Measurements from ENCODE around the gene CHCHD3.
"Not testable (repeated sequence)": the region's sequence is repeated elsewhere in the genome, so short reads cannot be mapped to it uniquely, and the experiment has no call there.

Gene CHCHD3

GRCh38 chr7:132907380-132907940, 174.4 kb downstream of the CHCHD3 start:
- no peak for FAIRE-seq
- TF ChIP-seq TAF1 (IDR thresholded peaks at IDR 0.05; ENCODE audit: low read depth, low read length) (no peak), SPI1 (IDR thresholded peaks at IDR 0.05; ENCODE audit: low read depth, low read length) (no peak), PAX5 (IDR thresholded peaks at IDR 0.05; ENCODE audit: insufficient read depth, low read length, severe bottlenecking) (no peak)
- DNase-seq (ENCODE audit: insufficient read length, low spot score) = no peak

- FAIRE-seq = no peak
- no peak for TF ChIP-seq POLR2A (IDR thresholded peaks at IDR 0.05; ENCODE audit: low read depth, low read length)
- no peak for TF ChIP-seq PAX5 (IDR thresholded peaks at IDR 0.05; ENCODE audit: insufficient read depth, low read length, severe bottlenecking)
- TF ChIP-seq POU2F2 (IDR thresholded peaks at IDR 0.05; ENCODE audit: low read depth, low read length) = no peak
- no peak for TF ChIP-seq POLR2AphosphoS5 (IDR thresholded peaks at IDR 0.05; ENCODE audit: low read depth, low read length)
- TF ChIP-seq TAF1 (IDR thresholded peaks at IDR 0.05; ENCODE audit: low read depth, low read length) = no peak
- TF ChIP-seq SPI1 (IDR thresholded peaks at IDR 0.05; ENCODE audit: low read depth, low read length) = no peak
- DNase-seq (ENCODE audit: insufficient read length, low spot score) = no peak
Observed at GRCh38 chr7:132906193-132906835, 175.6 kb downstream of the CHCHD3 start.

GRCh38 chr7:132905136-132905535, 176.8 kb downstream of the CHCHD3 start:
- DNase-seq (ENCODE audit: insufficient read length, low spot score); FAIRE-seq: not testable (repeated sequence)

GRCh38 chr7:132904209-132904608, 177.7 kb downstream of the CHCHD3 start:
- DNase-seq (ENCODE audit: insufficient read length, low spot score) (no peak), FAIRE-seq (no peak)
- TF ChIP-seq PAX5 (IDR thresholded peaks at IDR 0.05; ENCODE audit: insufficient read depth, low read length, severe bottlenecking) (no peak), POLR2A (IDR thresholded peaks at IDR 0.05; ENCODE audit: low read depth, low read length) (no peak), TAF1 (IDR thresholded peaks at IDR 0.05; ENCODE audit: low read depth, low read length) (no peak), POLR2AphosphoS5 (IDR thresholded peaks at IDR 0.05; ENCODE audit: low read depth, low read length) (no peak), POU2F2 (IDR thresholded peaks at IDR 0.05; ENCODE audit: low read depth, low read length) (no peak), SPI1 (IDR thresholded peaks at IDR 0.05; ENCODE audit: low read depth, low read length) (no peak)

GRCh38 chr7:132902294-132902693, 179.6 kb downstream of the CHCHD3 start:
- not testable (repeated sequence) for FAIRE-seq; DNase-seq (ENCODE audit: insufficient read length, low spot score)

GRCh38 chr7:132901241-132901640, 180.6 kb downstream of the CHCHD3 start:
- TF ChIP-seq PAX5 (IDR thresholded peaks at IDR 0.05; ENCODE audit: insufficient read depth, low read length, severe bottlenecking) = no peak
- no peak for TF ChIP-seq POLR2A (IDR thresholded peaks at IDR 0.05; ENCODE audit: low read depth, low read length)
- TF ChIP-seq POU2F2 (IDR thresholded peaks at IDR 0.05; ENCODE audit: low read depth, low read length) = no peak
- no peak for TF ChIP-seq POLR2AphosphoS5 (IDR thresholded peaks at IDR 0.05; ENCODE audit: low read depth, low read length)
- no peak for TF ChIP-seq SPI1 (IDR thresholded peaks at IDR 0.05; ENCODE audit: low read depth, low read length)
- no peak for TF ChIP-seq TAF1 (IDR thresholded peaks at IDR 0.05; ENCODE audit: low read depth, low read length)
- FAIRE-seq = no peak

GRCh38 chr7:132899833-132900232, 182.1 kb downstream of the CHCHD3 start:
- DNase-seq (ENCODE audit: insufficient read length, low spot score) (no peak), FAIRE-seq (no peak)
- TF ChIP-seq PAX5 (IDR thresholded peaks at IDR 0.05; ENCODE audit: insufficient read depth, low read length, severe bottlenecking) = no peak
- no peak for TF ChIP-seq POU2F2 (IDR thresholded peaks at IDR 0.05; ENCODE audit: low read depth, low read length)
- no peak for TF ChIP-seq SPI1 (IDR thresholded peaks at IDR 0.05; ENCODE audit: low read depth, low read length)
- TF ChIP-seq POLR2AphosphoS5 (IDR thresholded peaks at IDR 0.05; ENCODE audit: low read depth, low read length) = no peak
- no peak for TF ChIP-seq POLR2A (IDR thresholded peaks at IDR 0.05; ENCODE audit: low read depth, low read length)
- no peak for TF ChIP-seq TAF1 (IDR thresholded peaks at IDR 0.05; ENCODE audit: low read depth, low read length)

More at GRCh38 chr7:132901241-132901640, 180.6 kb downstream of the CHCHD3 start:
- no peak for DNase-seq (ENCODE audit: insufficient read length, low spot score)

GRCh38 chr7:132898641-132899175, 183.2 kb downstream of the CHCHD3 start:
- DNase-seq (ENCODE audit: insufficient read length, low spot score); FAIRE-seq: not testable (repeated sequence)

GRCh38 chr7:132897093-132897687, 184.7 kb downstream of the CHCHD3 start:
- FAIRE-seq (no peak), DNase-seq (ENCODE audit: insufficient read length, low spot score) (no peak)
- TF ChIP-seq POLR2A (IDR thresholded peaks at IDR 0.05; ENCODE audit: low read depth, low read length) (no peak), POU2F2 (IDR thresholded peaks at IDR 0.05; ENCODE audit: low read depth, low read length) (no peak), SPI1 (IDR thresholded peaks at IDR 0.05; ENCODE audit: low read depth, low read length) (no peak), PAX5 (IDR thresholded peaks at IDR 0.05; ENCODE audit: insufficient read depth, low read length, severe bottlenecking) (no peak), POLR2AphosphoS5 (IDR thresholded peaks at IDR 0.05; ENCODE audit: low read depth, low read length) (no peak), TAF1 (IDR thresholded peaks at IDR 0.05; ENCODE audit: low read depth, low read length) (no peak)

- TF ChIP-seq POLR2AphosphoS5 (IDR thresholded peaks at IDR 0.05; ENCODE audit: low read depth, low read length) (no peak), TAF1 (IDR thresholded peaks at IDR 0.05; ENCODE audit: low read depth, low read length) (no peak), POLR2A (IDR thresholded peaks at IDR 0.05; ENCODE audit: low read depth, low read length) (no peak), POU2F2 (IDR thresholded peaks at IDR 0.05; ENCODE audit: low read depth, low read length) (no peak), PAX5 (IDR thresholded peaks at IDR 0.05; ENCODE audit: insufficient read depth, low read length, severe bottlenecking) (no peak), SPI1 (IDR thresholded peaks at IDR 0.05; ENCODE audit: low read depth, low read length) (no peak)
- DNase-seq (ENCODE audit: insufficient read length, low spot score) = no peak
- no peak for FAIRE-seq
Observed at GRCh38 chr7:132895231-132895630, 186.7 kb downstream of the CHCHD3 start.
